NCI-H1417 treated with DMSO at 0.1 percent for 48 hours (cell line): ENCODE measurements around the gene CALD1.

ENCODE experiments used
- DNase-seq: peaks from one replicate; lab custom pipeline; 2025; lab: John Stamatoyannopoulos, UW

Gene CALD1

DNA sequence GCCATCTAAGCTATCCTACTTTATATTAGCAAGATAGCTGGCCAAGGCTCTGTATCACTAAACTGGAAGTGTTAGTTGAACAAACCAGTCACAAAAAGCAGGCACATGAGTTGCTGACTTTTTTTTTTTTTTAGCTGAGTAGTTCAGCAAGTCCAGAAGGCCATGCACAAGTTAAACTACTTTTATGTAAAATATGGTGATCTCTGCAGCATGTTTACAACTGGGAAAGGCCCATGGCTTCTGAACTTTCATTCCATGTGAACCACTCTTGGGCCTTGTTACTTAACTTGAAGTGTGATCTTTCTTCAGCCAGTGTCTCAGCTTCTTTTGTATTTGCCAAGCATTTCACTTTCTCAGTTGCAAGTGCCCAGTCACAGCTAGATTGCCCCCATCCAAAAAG is 78.5 kb downstream of the CALD1 start:
- no peak for DNase-seq

DNA sequence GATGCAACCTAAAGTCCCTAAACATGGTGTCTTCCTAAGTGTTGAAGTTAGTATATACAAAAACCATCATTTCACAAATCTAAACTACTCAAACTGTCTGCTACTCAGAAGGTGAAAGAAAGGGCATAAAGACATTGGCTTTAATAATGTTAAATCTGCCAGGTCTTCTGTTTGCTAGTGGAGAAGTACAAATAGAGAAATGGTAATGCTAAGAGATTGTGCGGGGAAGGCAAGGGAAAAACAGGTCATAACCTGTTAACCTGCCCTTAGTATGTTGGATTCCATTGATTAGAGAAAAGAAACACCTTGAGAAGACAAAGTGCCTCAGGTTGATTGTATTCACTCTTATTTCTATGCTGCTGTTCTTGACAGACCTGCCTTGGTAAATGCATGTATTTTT is 80.3 kb downstream of the CALD1 start:
- DNase-seq: no peak

GRCh38 chr7:134865001-134865845 is 85.8 kb downstream of the CALD1 start:
- DNase-seq: no peak

DNA sequence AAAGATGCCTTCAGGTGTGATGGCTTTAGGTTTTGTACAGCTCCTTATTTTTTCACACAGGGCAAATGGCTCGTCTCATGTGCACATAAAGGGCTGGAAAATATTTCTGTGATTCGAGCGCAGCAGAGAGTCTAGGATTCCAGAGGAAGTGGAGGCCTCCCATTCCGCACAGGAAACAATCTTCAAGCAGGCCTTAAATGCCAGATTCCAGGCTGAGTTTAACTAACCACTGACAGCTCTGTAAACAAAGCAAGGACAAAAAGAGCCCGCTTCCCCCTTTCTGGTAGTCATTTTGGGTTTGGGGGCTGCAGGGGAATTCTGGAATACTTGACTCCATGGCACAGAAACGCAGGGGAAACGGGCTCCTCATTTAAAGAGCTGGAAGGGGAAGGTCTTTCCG is 87.2 kb downstream of the CALD1 start:
- DNase-seq: no peak

DNA sequence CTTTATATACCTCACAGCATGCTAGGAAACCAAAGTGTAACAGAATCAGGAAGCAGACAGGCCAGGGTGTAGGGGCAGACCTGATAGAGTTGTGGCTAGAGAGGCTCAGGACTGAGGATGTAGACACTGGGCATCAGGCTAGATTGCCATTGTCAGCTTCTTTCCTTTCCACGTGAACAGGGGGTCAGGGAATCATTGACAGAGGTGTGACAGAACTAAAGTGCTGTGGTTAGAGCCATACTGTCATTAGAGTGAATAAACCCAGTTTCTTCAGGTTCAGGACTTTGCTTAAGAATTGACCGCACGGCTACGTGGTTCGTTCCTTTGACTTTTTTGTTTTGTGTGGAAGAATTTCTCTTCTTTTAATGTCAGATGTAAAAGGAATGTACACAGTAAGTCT is 90.7 kb downstream of the CALD1 start:
- DNase-seq: no peak

DNA sequence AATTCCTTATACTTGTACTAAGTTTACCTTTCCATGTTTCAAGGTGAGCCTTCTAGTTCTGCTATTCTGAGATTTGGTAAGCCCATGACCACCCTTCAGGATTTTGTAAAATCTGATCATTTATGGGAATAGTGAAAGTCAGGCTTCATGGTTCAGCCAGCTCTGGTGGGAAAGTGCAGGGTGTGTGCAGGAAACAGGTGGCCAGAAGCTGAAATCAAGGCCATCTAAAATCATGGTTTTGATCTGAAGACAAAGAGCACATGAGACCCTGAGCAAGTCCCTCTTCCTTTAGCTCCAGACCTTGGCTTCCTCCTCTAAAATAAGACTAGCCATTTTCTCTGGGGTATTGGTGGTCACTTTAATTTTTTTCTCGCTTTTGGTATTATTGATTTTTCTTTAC is 91.3 kb downstream of the CALD1 start:
- DNase-seq: no peak

- no peak for DNase-seq
Observed at GRCh38 chr7:134873253-134873652, 93.8 kb downstream of the CALD1 start.

- no peak for DNase-seq
Observed at GRCh38 chr7:134874407-134874806, 95.0 kb downstream of the CALD1 start.

DNA sequence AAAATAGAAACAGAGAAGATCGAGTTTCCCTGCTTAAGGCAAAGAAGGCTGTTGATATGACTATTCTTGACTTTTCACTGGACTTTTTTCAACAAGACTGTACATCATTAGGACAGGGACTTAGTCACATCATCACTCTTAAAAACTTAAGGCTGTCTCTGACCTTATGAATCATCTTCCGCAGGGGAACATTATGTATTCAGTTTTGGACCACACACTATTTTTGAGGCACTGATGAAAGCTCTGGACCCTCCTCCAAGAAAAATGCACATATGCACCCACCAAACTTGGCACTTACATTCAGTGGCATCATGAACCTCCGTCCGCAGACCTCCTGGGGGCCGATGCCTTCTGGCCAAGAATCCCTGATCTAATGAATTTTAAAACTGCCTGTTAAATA is 96.4 kb downstream of the CALD1 start:
- DNase-seq: no peak

- no peak for DNase-seq
Observed at GRCh38 chr7:134878746-134879357, 99.4 kb downstream of the CALD1 start.

GRCh38 chr7:134879815-134880475 is 100.5 kb downstream of the CALD1 start:
- DNase-seq: no peak

DNA sequence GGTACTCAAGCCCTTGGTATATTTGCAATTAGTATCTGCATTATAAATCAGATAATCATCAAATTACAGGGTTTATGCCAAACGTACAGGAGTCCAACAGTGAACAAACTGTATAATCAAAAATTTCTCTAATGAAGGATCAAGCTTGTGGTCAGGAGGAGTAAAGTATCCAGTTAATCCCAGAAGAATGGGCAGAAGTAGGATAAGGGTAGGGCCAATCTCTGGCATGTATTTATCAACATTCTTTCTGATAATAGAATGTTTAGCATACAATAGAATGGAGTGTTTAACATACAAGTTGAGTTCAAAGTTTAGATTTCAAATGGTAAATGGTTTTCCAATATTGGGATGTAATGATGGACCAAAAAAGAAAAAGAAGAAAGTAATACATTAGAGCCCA is 103.0 kb downstream of the CALD1 start:
- DNase-seq: no peak

GRCh38 chr7:134885967-134886352 is 106.5 kb downstream of the CALD1 start:
- no peak for DNase-seq

- no peak for DNase-seq
Observed at GRCh38 chr7:134886353-134887057, 107.1 kb downstream of the CALD1 start.

- DNase-seq: no peak
Observed at GRCh38 chr7:134887523-134887922, 108.1 kb downstream of the CALD1 start.

DNA sequence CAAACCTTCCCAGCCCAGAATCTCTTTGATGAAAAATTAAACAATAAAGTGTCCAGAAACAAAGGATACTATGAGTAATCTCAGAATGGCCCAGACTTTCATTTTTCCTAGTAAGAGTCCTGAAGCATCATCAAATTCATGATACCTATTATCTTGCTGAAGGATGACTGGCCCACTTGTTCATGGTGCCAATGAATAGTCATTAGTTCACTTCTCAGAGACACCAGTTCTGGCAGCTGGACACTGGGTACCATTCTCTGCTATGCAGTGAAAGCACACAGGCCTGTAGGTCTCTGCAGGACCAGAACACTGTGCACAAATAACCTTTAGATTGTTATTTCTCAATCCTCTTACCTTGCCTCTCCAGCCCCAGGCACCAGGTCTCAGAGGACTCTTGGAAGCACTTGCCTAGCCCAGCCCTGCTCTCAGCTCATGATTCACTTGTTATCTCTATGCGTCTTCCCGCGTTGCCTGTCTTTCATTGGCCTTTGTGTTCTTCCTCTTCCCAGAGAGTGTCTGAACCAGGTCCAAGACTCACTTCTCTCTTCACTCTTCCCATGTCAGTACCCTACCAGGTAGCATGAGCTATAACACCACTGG is 108.8 kb downstream of the CALD1 start:
- DNase-seq: no peak

DNA sequence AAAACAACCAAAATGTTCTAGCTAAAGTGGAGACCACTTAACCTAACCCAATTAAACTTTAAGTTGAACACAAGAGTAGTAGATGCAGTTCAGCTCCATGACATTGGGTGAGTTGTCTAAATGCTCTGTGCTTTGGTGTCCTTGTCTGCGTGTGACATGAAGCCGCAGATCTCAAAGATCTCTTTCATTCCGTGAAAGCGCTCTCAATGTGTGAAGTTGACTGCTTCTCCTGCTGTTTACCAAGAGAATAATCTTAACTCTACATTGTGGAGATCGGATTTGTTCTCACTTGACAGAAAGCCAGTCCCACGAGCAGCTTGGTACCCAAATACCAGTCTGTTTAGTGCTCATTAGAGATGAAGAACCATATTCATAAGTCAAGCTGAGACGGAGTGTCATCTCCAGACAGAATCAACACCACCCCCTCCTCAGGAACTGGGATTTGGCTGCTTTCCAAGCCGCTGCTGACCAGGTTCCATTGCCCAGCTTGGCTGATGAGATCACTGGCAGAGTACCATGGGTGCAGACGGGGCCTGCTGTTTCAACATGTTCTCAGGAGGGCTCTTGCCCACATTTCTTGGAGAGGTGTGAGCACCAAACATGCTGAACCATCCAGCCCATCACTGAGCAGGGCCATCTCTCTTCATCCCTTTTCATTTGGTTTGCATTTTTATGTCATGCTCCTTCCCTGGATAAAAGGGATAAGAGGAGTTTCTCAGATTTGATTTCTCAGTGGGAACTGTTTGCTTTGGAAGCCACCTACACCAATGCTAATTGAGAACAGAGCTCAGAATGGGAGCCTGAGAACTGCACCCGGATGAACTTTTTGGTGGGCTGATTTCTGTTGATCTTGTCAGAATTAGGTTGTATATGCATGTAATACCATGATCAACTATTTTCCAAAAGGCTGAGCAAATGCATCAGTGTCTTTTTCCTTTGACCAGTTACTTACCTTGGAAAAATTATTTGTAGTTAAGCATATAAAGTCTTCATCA is 111.1 kb downstream of the CALD1 start:
- no peak for DNase-seq

DNA sequence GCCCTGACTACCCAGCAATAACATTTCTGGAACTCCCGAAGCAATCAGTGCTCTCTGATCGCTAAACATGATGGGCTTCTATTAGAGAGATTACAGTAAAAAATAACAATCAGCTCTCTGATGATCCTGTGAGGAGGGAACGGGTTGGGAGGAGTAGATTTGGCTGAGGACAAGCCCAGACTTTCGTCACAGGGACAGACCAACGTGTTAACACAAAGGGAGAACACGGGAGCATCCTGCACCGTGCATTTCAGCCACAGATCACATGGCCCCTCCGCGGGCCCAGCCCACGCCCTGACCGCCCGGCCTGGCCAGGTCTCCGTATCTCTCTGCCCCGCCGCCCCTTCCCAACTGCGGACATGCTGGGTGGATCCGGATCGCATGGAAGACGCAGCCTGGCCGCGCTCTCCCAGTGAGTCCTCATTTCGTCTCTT is 111.8 kb downstream of the CALD1 start:
- DNase-seq: peak; percentile 52

GRCh38 chr7:134891696-134892678 is 112.6 kb downstream of the CALD1 start:
- DNase-seq: no peak

- no peak for DNase-seq
Observed at GRCh38 chr7:134892963-134893362, 113.5 kb downstream of the CALD1 start.
